Mesodermal cell (in vitro differentiated cells): ENCODE data around the gene CCDC201.

ENCODE experiments used
- H3K27ac ChIP-seq: 2 replicates; pipeline ENCODE4 v1.7.0; 2013; ENCODE audit warnings: mild to moderate bottlenecking, low read depth, low read length, moderate library complexity; ENCODE audit not compliant: severe bottlenecking
- H3K36me3 ChIP-seq: 2 replicates; pipeline ENCODE4 v1.7.1; 2013; ENCODE audit warnings: mild to moderate bottlenecking, low read length, moderate library complexity; ENCODE audit not compliant: control insufficient read depth, insufficient read depth
- H3K4me1 ChIP-seq: one replicate; pipeline ENCODE4 v1.7.1; 2013; ENCODE audit warnings: mild to moderate bottlenecking, low read length; ENCODE audit not compliant: insufficient read depth, control insufficient read depth, poor library complexity, severe bottlenecking
- H3K4me3 ChIP-seq: 2 replicates; pipeline ENCODE4 v1.7.0; 2013; ENCODE audit warnings: low read length, control low read depth, mild to moderate bottlenecking; ENCODE audit not compliant: insufficient read depth, poor library complexity, severe bottlenecking; ENCODE audit errors: extremely low read depth
- H3K9me3 ChIP-seq: 2 replicates; pipeline ENCODE4 v1.7.1; 2013; ENCODE audit warnings: mild to moderate bottlenecking, low read length, moderate library complexity; ENCODE audit not compliant: control insufficient read depth
- whole genome bisulfite sequencing, 2 experiments: methylation state at CpG; one replicate each; pipeline ENCODE4 v1.1.5; 2013; ENCODE audit warnings: missing lambda C conversion rate in 2 of 2; ENCODE audit not compliant: insufficient coverage in 2 of 2; 5-methylcytosine and 5-hydroxymethylcytosine counted together

The CCDC201 gene

DNA sequence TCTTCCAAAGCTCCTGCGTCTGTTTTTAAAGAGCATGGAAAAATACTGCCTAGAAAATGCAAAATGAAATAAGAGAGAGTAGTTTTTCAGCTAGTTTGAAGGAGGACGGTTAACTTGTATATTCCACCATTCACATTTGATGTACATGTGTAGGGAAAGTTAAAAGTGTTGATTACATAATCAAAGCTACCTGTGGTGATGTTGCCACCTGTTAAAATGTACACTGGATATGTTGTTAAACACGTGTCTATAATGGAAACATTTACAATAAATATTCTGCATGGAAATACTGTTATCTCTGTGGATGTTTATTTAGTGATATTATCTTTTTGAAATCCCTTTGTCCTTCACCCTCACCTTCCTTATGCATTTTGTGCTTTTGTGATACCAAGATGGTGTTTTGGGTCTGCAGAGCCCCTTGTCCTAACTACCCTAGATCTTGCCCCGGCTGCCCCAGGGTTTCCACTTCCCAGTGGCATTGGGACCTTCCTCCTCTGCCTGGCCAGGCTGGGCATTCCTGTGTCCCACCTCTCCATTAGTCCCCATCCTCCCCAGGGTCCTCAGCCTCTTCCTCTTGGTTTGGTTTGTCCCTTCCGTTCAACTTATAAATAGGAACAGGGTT lies 20.6 kb upstream of the CCDC201 start:
- H3K4me1 ChIP-seq = peaks cover 9% of the 10 kb centered on the region
- 88 to 90% methylated on average over 1 to 2 of the region's 5 CpGs for WGBS, 2 experiments
- no peak overlapping the region for H3K27ac ChIP-seq
- H3K36me3 ChIP-seq = no peaks in the 10 kb centered on the region
- no peaks in the 10 kb centered on the region for H3K9me3 ChIP-seq
- no peak overlapping the region for H3K4me3 ChIP-seq

DNA sequence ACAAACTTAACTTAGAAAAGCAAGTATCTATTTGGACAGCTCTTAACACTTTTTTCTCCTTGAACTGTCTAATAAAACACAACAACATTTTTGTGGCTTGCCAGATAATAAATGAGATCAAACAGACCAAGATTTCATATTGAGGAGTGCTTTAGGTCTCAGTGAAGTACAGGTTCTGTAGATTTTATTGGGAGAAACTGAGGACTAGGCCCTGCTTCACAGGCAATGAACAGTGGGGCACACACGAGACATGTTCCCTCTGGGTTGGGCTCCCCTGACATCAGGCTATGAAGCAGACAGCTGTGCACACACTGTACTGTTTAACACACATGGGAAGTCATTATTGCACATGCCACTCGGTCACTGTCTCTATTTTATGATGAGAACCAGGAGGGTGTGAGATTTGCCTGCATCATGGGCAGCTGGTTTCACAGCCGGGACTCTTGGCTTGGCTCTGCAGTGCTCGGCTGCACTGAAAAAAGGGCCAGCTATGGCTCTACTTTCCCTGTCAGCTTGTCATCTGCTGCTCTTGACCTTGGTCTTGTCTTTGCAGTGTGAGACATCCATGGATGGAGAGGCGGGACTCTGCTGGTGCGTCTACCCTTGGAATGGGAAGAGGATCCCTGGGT lies 19.6 kb upstream of the CCDC201 start:
- Histone ChIP-seq H3K36me3 (no peaks in the 10 kb centered on the region), H3K9me3 (no peaks in the 10 kb centered on the region), H3K4me1 (peaks cover 9% of the 10 kb centered on the region), H3K27ac (no peak overlapping the region), H3K4me3 (no peak overlapping the region)
- WGBS, 2 experiments = 86% methylated on average over 4 of the region's 6 CpGs

- no peak overlapping the region for H3K4me3 ChIP-seq
- no peaks in the 10 kb centered on the region for H3K36me3 ChIP-seq
- H3K9me3 ChIP-seq = no peaks in the 10 kb centered on the region
- WGBS, 2 experiments = 84 to 86% methylated on average over 5 to 7 of the region's 10 CpGs
- H3K4me1 ChIP-seq = peaks cover 9% of the 10 kb centered on the region
- no peak overlapping the region for H3K27ac ChIP-seq
Observed at GRCh38 chr7:45891462-45892402, 18.9 kb upstream of the CCDC201 start.

DNA sequence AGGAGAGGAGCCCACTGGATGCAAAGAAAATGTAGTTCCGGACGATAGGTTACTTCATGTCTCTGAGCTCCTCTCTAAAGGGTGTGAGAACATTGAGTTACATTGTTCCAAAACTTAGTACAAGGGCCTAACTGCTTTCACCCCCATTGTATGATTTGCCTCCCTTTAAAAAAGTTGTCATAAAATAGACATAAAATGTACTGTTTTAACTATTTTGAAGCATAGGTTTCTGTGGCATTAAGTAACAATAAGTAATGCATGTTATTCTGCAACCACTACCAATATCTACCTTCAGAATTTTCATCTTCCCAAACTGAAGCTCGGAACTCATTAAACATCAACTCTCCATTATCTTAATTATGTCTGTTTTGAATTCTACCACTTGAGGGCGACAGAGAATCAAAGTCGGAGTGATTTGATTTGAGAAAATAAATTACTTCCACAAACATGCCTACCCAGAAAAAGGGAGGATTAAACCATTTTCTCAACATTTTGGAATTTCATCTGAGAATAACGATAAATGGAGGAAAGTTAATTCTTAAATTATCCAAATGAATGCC lies 18.1 kb upstream of the CCDC201 start:
- 92% methylated on average over 2 of the region's 6 CpGs for WGBS, 2 experiments
- Histone ChIP-seq H3K4me1 (peaks cover 9% of the 10 kb centered on the region), H3K9me3 (no peaks in the 10 kb centered on the region), H3K36me3 (no peaks in the 10 kb centered on the region), H3K27ac (no peak overlapping the region), H3K4me3 (no peak overlapping the region)

DNA sequence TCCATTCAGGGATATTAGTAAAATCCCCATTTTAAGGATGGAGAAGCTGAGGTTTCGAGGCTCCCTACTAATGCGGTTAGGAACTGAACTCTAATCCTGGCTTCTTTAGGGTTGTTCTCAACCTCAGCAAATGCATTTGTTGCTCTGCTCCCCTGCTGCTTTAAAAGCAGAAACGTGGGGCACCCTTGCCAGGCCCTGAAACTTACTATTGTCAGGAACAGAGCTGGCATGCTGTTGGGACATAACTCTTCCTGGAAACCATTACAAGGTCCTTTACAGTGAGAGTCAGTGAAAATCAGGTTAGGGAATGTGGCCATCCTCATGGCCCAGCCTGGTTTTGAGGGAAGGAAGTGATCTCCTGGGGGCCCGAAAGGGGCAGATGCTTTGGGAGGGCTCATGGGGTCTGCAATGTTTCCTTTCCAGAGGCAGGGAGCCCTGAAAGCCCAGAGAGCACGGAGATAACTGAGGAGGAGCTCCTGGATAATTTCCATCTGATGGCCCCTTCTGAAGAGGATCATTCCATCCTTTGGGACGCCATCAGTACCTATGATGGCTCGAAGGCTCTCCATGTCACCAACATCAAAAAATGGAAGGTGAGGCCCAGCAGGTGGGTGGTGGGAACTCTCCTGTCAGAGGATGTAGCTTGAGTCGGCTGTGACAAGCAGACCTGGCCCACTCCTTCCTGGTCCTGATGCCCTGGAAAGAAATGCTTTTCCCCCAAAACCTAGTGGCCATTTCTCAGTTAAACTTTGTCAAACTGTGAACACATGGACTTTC lies 17.4 kb upstream of the CCDC201 start:
- H3K36me3 ChIP-seq = no peaks in the 10 kb centered on the region
- H3K27ac ChIP-seq = no peak overlapping the region
- no peaks in the 10 kb centered on the region for H3K9me3 ChIP-seq
- WGBS, 2 experiments = 83 to 91% methylated on average over 5 to 7 of the region's 8 CpGs
- H3K4me3 ChIP-seq = no peak overlapping the region
- peaks cover 10% of the 10 kb centered on the region for H3K4me1 ChIP-seq

GRCh38 chr7:45889367-45890067 lies 16.6 kb upstream of the CCDC201 start:
- no peaks in the 10 kb centered on the region for H3K36me3 ChIP-seq
- H3K27ac ChIP-seq = no peak overlapping the region
- 47 to 64% methylated on average over 4 to 5 of the region's 8 CpGs for WGBS, 2 experiments
- H3K4me3 ChIP-seq = no peak overlapping the region
- H3K9me3 ChIP-seq = no peaks in the 10 kb centered on the region
- peaks cover 11% of the 10 kb centered on the region for H3K4me1 ChIP-seq

GRCh38 chr7:45888993-45889366 lies 16.1 kb upstream of the CCDC201 start:
- Histone ChIP-seq H3K27ac (no peak overlapping the region), H3K36me3 (no peaks in the 10 kb centered on the region), H3K4me3 (peak overlapping the region; percentile 28), H3K9me3 (no peaks in the 10 kb centered on the region), H3K4me1 (peaks cover 11% of the 10 kb centered on the region)
- WGBS, 2 experiments = 22 to 25% methylated on average over 6 to 8 of the region's 14 CpGs

- Histone ChIP-seq H3K36me3 (no peaks in the 10 kb centered on the region), H3K4me3 (peak within 1 kb of the TSS; percentile 28), H3K4me1 (peaks cover 11% of the 10 kb centered on the region), H3K27ac (no peak within 1 kb of the TSS), H3K9me3 (no peaks in the 10 kb centered on the region)
- 12 to 16% methylated on average over 67 to 71 of the region's 73 CpGs for WGBS, 2 experiments
Observed at GRCh38 chr7:45888185-45888992, 15.5 kb upstream of the CCDC201 start, which contains the start of gene IGFBP1. TSS of gene IGFBP1 (plus strand) at chr7:45888488. CDS start at chr7:45888653, 165 bp downstream.

- Histone ChIP-seq H3K4me3 (no peak overlapping the region), H3K9me3 (no peaks in the 10 kb centered on the region), H3K36me3 (no peaks in the 10 kb centered on the region), H3K27ac (no peak overlapping the region), H3K4me1 (peaks cover 11% of the 10 kb centered on the region)
- 87 to 94% methylated on average over 4 of the region's 5 CpGs for WGBS, 2 experiments
Observed at GRCh38 chr7:45886931-45887667, 14.2 kb upstream of the CCDC201 start.
